Stimulated activated CD4-positive, alpha-beta T cell treated with anti-CD3 and anti-CD28 coated beads, Interleukin-1b, Interleukin-23, amount 100 ng/mL, for 1 hour (primary cell): ENCODE measurements around the gene COBL.

ENCODE experiments used
- DNase-seq, 2 donors: peaks; one replicate each; pipeline ENCODE4 v3.0.0-alpha.2; 2020; ENCODE audit warnings: low read depth in 2 of 2

Gene COBL

DNA sequence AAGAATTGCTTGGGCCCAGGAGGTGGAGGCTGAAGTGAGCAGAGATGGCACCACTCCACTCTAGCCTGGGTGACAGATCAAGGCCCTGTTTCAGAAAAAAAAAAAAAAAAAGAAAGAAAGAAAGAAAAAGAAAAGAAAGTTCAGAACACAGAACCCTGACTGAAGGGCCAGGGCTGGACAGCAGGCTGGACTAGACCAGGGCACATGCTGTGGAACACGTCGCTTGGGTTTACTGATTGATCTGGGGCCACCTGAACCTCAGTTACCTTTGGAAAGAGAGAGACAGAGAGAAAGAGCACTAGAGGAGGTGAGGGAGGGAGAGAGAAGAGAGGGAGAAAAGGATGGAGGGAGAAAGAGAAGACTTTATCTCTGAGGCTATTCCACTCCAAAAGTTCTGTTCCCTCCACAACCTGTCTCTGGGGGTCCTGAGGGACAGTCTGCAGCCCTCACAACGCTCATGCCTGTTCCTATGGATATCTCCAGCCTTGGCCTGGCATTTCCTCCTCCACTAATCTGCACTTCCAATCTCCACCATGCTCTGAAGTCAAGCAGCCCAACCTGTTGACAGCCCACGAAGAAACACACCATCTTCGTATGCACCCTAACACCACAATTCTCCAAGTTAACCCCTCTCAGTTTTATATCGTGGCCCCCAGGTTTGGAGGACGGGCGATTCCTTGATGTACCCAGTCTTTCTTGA is 81.8 kb downstream of the COBL start:
- DNase-seq, result no peak

- DNase-seq, result no peak
These were observed 82.5 kb downstream of the COBL start for GRCh38 chr7:51234139-51234538.

GRCh38 chr7:51233374-51233773 is 83.2 kb downstream of the COBL start:
- no peak for DNase-seq

GRCh38 chr7:51230723-51231122 is 85.9 kb downstream of the COBL start:
- DNase-seq, result no peak

- no peak for DNase-seq
These were observed 86.3 kb downstream of the COBL start for GRCh38 chr7:51230324-51230625.

DNA sequence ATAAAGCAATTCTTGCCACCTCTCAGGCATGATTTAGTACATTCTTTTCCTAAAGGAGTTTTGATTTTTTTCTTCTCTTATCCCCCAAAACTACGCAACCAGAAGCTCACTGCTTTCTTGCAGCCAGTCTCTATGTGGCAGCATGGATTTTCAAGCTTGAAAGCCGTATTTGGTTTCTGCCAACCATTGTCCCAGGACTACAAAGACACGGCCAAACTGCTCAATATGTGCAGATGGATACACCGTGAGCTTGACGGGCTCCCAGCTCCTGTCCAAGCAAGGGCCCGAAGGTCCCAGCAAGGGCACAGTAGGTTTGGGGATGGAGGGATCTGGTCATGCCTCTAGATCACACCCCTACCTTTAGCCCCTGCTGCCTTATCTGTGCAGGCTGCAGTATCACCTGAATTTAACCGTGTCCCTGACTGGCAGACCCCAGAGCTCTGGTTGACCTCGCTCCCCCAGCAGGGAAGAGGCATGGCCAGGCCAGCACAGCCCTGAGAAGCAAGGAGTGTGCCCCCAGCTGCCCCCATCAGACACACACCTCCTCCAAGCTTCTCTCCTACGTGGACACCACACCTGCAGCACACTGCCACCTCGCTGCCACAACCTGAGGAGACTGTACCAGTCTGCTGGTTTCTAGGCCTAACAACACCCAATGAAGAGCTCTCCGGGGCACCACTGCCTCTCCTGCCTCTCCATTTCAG is 86.8 kb downstream of the COBL start:
- no peak for DNase-seq

DNA sequence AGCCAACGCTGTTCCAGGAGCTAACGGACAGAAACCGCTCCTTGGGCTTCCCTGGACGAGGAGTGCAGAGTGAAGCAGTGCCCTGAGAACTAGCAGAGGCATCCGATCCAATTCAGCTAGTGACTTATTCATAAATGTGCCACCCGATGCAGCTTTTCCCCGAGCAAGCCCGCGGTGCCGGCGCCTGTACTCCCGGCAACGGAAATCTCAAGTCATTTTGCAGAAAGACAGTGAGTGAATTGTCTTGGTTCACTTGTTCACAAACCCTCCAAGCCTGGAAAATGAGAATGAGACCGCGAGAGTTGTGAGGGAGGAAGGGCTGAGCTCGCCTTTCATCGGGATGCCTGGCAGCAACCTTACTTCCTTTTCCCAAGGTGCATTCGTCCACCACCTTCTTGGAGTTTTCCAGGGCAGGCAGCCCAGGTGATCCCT is 87.5 kb downstream of the COBL start:
- DNase-seq, result no peak

DNA sequence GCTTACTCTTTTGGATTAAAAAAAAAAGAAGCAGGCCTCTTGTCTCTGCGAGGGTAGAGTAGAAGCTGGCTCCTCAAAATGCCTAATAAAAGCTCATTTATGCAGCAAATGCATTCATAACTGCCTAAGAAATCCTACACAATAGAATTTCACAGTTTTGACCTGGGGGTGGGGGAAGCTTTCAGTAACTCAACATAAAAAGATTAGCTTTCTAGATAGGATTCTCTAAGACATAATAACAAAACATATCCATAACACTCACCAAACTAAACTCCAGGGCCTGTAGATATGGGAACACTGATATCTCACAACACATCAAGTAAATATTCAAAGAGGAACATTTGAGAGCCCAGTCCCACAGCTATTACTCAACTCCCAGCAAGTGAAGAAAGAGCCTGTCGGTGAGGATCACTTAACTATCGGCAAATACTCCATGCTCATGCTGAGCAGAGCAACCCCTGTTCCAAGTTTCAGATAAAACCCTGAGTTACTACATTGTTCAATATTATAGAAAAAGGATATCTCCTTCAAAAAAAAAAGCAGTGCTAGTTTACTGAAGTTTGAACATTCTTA is 88.1 kb downstream of the COBL start:
- DNase-seq, result no peak

DNA sequence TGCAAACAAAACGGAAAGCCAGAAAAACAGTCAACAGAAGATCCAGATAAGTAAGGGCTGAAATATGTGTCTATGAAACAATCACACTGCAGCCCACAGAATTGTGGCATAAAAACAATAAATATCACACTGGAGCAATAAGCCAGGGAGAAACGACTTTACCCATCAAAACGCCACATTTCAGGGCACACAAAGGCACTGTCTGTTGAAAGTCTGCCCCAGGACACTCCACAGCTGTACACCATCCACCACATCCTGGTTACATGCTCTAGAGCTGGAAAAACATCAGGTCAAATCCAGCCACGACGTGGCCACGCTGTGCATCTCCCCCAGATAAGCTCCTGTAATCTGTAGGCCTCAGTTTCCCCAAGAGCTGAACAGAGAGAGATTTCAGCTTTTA is 88.7 kb downstream of the COBL start:
- DNase-seq, result no peak

GRCh38 chr7:51226916-51227535 is 89.6 kb downstream of the COBL start:
- DNase-seq, result no peak

- no peak for DNase-seq
These were observed 90.4 kb downstream of the COBL start for GRCh38 chr7:51226063-51226755.

- DNase-seq, result no peak
These were observed 91.6 kb downstream of the COBL start for GRCh38 chr7:51224811-51225595.

- no peak for DNase-seq
These were observed 93.1 kb downstream of the COBL start for GRCh38 chr7:51223505-51223904.

DNA sequence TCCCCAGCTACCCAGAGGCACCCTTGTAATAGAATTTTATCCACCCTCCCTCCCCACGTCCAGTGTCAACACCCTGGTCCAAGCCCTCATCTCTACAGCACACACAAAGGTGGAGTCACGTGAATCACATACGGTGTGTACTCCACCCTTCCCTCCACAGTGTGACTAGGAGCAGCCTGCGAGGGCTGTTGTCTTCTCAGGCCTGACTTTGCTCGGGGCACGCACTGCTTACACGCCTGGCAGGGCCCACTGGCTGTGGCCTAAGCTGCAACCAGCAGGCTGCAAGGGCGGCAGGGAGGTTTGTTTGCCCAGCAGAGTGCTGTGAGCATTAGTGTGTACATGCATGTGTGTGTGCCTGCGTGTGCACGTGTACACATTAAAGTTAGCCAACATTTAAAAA is 93.7 kb downstream of the COBL start:
- DNase-seq, result no peak

- DNase-seq, result no peak
These were observed 96.4 kb downstream of the COBL start for GRCh38 chr7:51220226-51220625.

- no peak for DNase-seq
These were observed 97.2 kb downstream of the COBL start for GRCh38 chr7:51219261-51219988.

DNA sequence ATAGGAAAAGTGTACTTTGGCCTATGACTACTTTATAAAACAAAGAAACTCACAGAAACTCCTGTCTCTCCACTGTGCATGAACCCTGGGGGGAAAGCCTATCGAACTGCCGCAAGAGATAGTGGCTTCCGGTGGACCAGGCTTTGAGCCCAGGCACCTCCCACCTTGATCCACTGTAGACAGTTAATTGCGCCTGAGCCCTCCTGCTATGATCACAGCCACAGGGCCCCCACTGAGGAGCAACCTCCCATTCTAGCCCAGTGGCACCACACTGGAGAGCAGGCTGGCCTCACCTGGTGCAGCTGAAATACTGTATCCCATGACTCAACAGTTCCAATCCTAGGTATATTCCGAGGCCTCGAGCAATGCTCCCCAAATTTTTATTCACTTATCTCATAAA is 98.8 kb downstream of the COBL start:
- no peak for DNase-seq

DNA sequence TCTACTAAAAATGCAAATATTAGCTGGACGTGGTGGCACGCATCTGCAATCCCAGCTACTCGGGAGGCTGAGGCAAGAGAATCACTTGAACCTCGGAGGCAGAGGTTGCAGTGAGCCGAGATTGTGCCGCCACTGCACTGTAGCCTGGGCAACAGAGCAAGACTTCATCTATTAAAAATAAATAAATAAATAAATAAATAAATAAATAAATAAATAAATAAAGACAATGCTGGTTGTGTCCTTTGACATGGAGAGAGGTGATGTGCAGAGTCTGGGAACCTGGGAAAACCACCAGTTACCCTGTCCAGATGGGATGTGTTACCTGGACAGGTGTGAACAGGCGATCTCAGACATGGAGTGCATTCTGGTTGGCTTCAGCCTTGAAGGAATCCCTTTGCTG is 102.5 kb downstream of the COBL start:
- no peak for DNase-seq

DNA sequence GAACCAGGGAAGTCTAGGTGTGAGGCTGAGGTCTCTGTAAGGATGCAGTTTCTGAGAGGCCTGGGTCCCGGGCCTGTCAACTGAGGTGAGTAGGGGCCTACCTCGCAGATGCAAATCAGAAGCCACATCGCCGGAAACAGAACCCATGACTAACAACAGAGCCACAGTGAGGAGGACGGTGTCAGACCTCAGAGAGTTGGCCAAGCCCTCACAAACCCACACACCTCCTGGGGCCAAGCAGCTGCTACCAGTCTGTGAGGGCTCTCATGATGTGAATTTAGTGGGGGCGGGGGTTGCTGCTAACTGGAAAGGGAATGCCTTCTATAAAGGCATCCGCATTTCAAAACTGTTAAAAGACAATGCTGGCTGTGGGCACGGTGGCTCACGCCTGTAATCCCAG is 103.0 kb downstream of the COBL start:
- no peak for DNase-seq

DNA sequence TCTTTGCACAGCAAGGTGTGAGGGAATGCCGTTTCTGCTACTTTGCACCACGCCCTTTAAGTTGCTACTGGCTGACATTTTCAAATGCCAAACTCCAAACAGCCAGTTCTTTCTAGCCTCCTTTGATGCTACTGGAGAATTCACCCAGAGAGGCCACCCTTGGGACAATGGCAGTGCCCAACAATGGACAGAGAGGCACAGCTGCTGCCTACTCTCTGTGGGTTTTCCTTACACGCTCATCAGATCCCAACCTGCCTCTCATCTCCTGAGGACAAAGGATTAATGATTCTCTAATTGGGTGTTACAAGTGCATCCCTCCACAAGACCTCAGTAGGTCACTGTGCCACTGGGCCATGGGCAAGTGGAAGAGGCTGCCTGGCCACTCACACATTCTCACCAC is 105.8 kb downstream of the COBL start:
- DNase-seq, result no peak

- DNase-seq, result no peak
These were observed 107.2 kb downstream of the COBL start for GRCh38 chr7:51209426-51209825.
